Measurements from ENCODE around the gene YES1.

Gene YES1

DNA sequence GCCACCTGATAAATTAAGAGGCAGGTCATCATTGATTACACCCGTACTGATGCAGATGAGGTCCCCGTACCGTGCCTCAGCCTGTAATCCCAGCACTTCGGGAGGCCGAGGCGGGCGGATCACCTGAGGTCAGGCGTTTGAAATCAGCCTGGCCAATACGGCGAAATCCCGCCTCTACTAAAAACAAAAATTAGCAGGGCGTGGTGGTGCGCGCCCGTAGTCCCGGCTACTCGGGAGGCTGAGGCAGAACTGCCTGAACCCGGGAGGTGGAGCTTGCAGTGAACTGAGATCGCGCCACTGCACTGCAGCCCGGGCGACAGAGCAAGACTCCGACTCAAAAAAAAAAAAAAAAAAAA is 98.9 kb downstream of the YES1 start:
- Histone ChIP-seq H3K4me3 (0 out of 2 replicates have a peak overlapping the region, but pooled peaks have one; percentile 71), H3K27ac (no peak overlapping the region), H3K9me3 (peaks cover 14% of the 10 kb centered on the region), H3K4me2 (no peak overlapping the region), H3K9ac (no peak overlapping the region), H3K36me3 (peaks cover 13% of the 10 kb centered on the region), H4K20me1 (no peaks in the 10 kb centered on the region), H3K27me3 (peaks cover 23% of the 10 kb centered on the region), H3K4me1 (peaks cover 14% of the 10 kb centered on the region)
- TF ChIP-seq Cebpa-rat (IDR thresholded peaks at IDR 0.05) = no peak

DNA sequence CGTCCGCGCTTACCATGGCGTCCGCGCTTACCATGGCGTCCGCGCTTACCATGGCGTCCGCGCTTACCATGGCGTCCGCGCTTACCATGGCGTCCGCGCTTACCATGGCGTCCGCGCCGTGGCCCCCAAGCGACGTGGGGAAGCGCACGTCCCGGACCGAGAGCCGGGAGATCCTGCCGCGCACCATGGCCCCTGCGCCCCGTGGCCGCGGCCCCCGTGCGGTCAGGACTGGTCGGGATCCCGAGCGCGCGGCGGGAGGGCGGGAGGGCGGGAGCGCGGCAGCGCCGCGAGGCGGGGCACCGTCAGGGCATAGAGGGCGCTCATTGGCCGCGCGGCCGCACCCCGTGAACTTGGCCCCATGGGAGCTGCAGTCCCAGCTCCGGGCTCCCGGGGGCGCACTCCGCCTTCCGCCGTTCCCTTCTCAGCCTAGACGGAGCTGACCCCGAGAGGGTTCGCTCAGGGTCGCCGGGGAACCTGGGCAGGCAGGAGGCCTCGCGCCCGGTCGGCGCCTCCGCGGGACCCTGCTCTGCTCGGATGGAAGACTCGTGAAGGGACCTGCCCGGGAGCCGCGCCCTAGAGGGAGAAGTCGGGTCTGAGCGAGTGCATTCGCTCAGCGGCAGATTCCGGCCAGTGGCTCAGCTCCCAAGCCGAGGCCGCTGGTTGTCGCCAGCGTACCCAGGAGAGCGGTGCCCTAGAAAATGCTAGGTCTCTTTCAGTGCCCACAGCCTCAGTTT is 99.5 kb downstream of the YES1 start, which contains the start of gene ENOSF1:
Gene ENOSF1 (minus strand): TSS at position 230 of the 734 bp plus-strand sequence. CDS start 43 bp downstream, at position 187.
- H3K36me3 ChIP-seq = peaks cover 14% of the 10 kb centered on the region
- H3K4me2 ChIP-seq = peak within 1 kb of the TSS; percentile 86
- TF ChIP-seq Cebpa-rat (IDR thresholded peaks at IDR 0.05) = no peak
- H3K27me3 ChIP-seq = peaks cover 23% of the 10 kb centered on the region
- H3K4me3 ChIP-seq = peak within 1 kb of the TSS; percentile 71
- peak within 1 kb of the TSS; percentile 74 for H3K9ac ChIP-seq
- H3K9me3 ChIP-seq = peaks cover 14% of the 10 kb centered on the region
- H3K27ac ChIP-seq = peak within 1 kb of the TSS; percentile 62
- H4K20me1 ChIP-seq = no peaks in the 10 kb centered on the region
- H3K4me1 ChIP-seq = peaks cover 16% of the 10 kb centered on the region

DNA sequence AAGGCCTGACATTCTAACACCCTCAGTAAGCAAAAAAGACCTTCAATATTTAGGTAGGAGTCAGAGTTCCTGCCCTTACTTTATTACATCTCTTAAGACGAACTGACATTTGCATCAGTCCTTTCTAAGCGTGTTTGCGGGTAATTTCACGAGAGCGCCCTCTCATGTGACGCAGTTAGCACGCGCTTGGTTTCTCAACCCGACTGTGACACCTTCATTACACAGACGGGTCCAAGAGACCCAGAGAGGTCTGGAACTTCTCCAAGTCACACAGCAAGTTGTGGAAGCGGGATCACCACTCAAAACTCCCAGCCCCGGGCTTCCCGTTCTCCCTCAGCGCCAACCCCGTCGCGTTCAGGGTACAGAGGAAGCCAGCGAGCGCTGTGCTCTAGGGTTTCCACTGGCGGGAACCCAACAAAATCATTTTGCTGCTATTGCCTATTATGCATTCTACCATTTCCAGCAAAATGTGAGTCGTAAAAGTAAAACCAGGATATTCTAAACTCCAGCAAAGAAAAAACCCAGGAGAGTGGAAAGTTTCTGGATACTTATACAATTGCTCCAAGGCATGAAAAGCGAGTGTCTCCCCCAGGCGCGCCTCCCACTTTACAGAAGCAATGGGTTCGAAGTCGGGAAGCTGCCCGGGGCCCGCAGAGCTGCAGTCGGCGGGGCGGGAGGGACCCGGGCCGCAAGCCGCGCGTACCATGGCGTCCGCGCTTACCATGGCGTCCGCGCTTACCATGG is 100.2 kb downstream of the YES1 start:
- peak overlapping the region; percentile 74 for H3K9ac ChIP-seq
- no peak for TF ChIP-seq Cebpa-rat (IDR thresholded peaks at IDR 0.05)
- H3K4me1 ChIP-seq = peaks cover 16% of the 10 kb centered on the region
- H3K4me2 ChIP-seq = peak overlapping the region; percentile 86
- peaks cover 14% of the 10 kb centered on the region for H3K36me3 ChIP-seq
- peaks cover 23% of the 10 kb centered on the region for H3K27me3 ChIP-seq
- H3K4me3 ChIP-seq = peak overlapping the region; percentile 71
- peak overlapping the region; percentile 62 for H3K27ac ChIP-seq
- H3K9me3 ChIP-seq = peaks cover 14% of the 10 kb centered on the region
- H4K20me1 ChIP-seq = no peaks in the 10 kb centered on the region

DNA sequence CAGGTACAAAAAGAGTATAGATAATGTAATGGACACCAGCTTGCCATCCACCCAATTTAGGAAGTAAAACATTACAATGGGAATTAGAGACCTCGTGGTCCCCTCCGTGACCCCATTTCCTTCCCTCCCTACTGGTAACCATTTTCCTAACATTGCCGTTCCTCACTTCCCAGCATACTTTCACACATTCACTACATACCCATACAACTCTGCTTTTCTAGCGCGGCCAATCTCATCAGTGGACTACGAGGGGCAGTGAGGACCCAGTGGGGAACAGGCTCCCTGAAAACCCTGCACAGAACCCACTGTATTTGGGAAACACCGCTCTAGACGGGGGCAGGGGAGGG is 100.8 kb downstream of the YES1 start:
- Histone ChIP-seq H4K20me1 (no peaks in the 10 kb centered on the region), H3K9ac (peak overlapping the region; percentile 74), H3K4me1 (peaks cover 16% of the 10 kb centered on the region), H3K4me3 (peak overlapping the region; percentile 71), H3K9me3 (peaks cover 14% of the 10 kb centered on the region), H3K27ac (peak overlapping the region; percentile 62; the same call in 1 of the 2 replicates), H3K27me3 (peaks cover 23% of the 10 kb centered on the region), H3K4me2 (peak overlapping the region; percentile 86), H3K36me3 (peaks cover 14% of the 10 kb centered on the region)
- TF ChIP-seq Cebpa-rat (IDR thresholded peaks at IDR 0.05) = no peak

DNA sequence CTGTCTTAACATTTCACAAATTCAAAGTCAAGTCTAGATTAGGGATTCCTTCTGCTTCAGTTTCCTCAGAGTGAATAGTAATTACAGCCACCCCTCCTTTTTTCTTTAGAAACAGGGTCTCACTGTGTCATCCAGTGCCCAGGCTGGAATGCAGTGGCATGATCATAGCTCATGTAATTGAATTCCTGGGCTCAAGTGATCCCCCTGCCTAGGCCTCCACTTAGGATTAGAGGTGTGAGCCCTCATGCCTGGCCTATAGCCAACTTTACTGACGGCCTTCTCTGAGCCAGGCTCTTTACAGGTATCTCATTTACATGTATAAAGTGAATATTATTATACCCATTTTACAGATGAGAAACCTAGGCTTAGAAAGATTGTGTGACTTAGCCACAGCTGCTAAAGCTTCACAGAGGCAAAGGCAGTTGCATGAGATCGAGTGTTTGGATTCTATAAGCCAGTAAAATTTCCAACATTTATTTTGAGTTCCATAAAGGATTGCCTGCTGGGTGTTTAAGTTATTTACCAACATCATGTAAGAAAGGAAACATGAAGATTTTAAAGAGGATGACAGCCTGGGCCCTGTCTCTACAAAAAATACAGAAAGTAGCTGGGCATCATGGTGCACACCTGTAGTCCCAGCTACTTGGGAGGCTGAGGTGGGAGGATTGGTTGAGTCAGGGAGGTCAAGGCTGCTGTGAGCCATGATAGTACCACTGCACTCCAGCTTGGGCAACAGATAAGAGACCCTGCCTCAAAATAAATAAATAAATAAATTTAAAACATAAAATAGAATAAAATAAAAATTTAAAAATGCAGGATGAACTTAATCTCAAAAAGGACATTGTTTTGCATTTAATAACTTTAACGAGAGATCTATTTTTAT is 101.4 kb downstream of the YES1 start:
- no peaks in the 10 kb centered on the region for H4K20me1 ChIP-seq
- peaks cover 14% of the 10 kb centered on the region for H3K9me3 ChIP-seq
- peaks cover 16% of the 10 kb centered on the region for H3K4me1 ChIP-seq
- H3K4me3 ChIP-seq = peak overlapping the region; percentile 71
- peaks cover 23% of the 10 kb centered on the region for H3K27me3 ChIP-seq
- H3K9ac ChIP-seq = no peak overlapping the region
- H3K27ac ChIP-seq = no peak overlapping the region
- TF ChIP-seq Cebpa-rat (IDR thresholded peaks at IDR 0.05) = no peak
- peaks cover 14% of the 10 kb centered on the region for H3K36me3 ChIP-seq
- H3K4me2 ChIP-seq = peak overlapping the region; percentile 86

DNA sequence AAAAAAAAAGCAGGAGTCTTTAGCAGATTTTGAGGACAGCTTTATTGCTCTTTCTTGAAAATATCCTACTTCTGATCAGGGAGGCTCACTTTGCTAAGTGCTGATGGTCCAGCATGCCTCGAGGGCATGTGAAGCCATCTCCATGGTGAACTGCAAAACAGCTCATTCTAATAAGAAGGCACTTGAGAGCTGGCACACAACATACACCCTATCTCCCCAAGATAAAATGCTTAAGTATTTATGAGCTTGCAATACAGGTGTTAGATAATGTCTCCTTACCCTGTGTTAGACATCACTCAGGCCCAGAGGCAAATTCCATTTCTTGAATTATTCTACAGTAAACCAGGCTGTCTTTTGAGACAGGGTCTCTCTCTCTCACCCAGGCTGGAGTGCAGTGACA is 102.3 kb downstream of the YES1 start:
- peaks cover 14% of the 10 kb centered on the region for H3K9me3 ChIP-seq
- peaks cover 16% of the 10 kb centered on the region for H3K4me1 ChIP-seq
- H3K27ac ChIP-seq = no peak overlapping the region
- no peak overlapping the region for H3K9ac ChIP-seq
- TF ChIP-seq Cebpa-rat (IDR thresholded peaks at IDR 0.05) = no peak
- peaks cover 14% of the 10 kb centered on the region for H3K36me3 ChIP-seq
- H4K20me1 ChIP-seq = no peaks in the 10 kb centered on the region
- H3K4me3 ChIP-seq = no peak overlapping the region
- H3K27me3 ChIP-seq = peaks cover 23% of the 10 kb centered on the region
- H3K4me2 ChIP-seq = no peak overlapping the region

DNA sequence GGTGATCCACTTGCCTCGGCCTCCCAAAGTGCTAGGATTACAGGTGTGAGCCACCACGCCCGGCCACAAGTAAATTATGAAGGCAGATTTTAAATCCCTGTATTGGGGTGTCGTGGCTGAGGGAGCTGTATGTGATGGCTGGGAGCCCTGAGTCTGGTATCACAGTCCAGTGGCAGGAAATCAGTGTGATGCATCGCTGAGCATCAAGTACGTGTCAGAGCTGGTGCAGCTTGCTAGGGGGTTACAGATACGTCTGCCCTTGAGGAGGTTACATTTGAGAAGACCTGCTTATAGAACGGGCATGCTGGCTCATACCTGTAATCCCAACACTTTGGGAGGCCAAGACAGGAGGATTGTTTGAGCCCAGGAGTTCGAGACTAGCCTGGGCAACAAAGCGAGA is 103.9 kb downstream of the YES1 start:
- Histone ChIP-seq H3K4me1 (peaks cover 16% of the 10 kb centered on the region), H3K4me2 (peak overlapping the region; percentile 12; the same call in 1 of the 2 replicates), H3K9ac (no peak overlapping the region), H3K36me3 (peaks cover 14% of the 10 kb centered on the region), H3K27me3 (peaks cover 22% of the 10 kb centered on the region), H4K20me1 (no peaks in the 10 kb centered on the region), H3K9me3 (peaks cover 6% of the 10 kb centered on the region), H3K4me3 (no peak overlapping the region), H3K27ac (no peak overlapping the region)
- no peak for TF ChIP-seq Cebpa-rat (IDR thresholded peaks at IDR 0.05)

DNA sequence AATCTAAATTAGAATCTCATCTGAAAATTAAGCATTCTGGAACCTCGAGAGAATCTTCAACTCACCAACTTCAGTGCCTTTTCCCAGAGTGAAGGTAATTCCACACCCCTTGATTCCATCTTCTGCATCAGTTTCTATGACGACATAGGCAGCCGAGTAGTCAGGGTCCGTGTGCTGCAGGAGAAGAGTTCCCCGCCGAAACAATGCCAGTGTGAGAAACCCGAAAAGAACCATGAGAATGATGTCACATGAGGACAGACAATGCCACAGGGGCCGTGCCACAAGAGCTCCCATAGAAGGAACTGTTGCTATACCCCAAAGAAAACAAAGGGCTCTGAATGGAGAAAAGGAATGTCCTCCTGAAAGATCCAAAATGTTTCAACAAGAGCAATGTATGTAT is 105.6 kb downstream of the YES1 start:
- peaks cover 14% of the 10 kb centered on the region for H3K36me3 ChIP-seq
- H3K9me3 ChIP-seq = no peaks in the 10 kb centered on the region
- no peak for TF ChIP-seq Cebpa-rat (IDR thresholded peaks at IDR 0.05)
- no peak overlapping the region for H3K27ac ChIP-seq
- peaks cover 6% of the 10 kb centered on the region for H3K27me3 ChIP-seq
- no peak overlapping the region for H3K9ac ChIP-seq
- H4K20me1 ChIP-seq = no peaks in the 10 kb centered on the region
- no peak overlapping the region for H3K4me3 ChIP-seq
- no peak overlapping the region for H3K4me2 ChIP-seq
- peaks cover 16% of the 10 kb centered on the region for H3K4me1 ChIP-seq

DNA sequence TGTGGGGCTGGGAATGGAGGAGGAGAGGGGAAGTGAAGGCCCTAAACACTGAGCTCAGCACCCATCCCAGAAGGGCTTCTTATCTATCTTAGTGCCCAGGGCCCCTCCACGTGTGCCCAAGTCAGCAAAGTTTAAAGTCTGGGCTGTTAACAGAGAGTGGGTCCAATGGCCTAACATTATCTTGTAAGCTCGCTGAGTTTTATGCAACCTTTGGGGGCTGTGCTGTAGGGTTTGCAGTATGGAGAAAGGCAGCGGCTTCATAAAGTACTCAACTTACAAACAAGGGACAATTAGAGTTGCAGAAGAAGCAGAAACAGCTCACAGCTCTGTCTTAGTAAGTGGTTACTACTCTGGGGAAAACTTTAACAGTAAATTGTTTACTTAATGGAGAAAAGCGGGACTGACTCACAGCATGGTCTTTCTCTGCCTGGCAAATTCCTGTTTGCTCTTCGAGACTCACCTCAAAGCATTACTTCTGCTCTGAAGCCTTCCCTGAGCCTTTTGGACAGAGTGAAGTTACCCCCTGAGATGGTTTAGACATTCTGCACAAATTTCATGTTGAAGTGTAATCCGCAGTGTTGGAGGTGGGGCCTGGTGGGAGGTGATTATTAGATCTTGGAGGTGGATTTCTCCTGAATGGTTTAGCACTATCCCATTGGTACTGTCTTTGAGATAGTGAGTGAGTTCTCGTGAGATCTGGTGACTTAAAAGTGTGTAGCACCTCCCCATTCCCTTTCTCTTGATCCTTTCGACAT is 108.7 kb downstream of the YES1 start:
- no peak overlapping the region for H3K9ac ChIP-seq

More for the DNA sequence above, 108.7 kb downstream of the YES1 start:
- H4K20me1 ChIP-seq = no peaks in the 10 kb centered on the region
- H3K27ac ChIP-seq = no peak overlapping the region
- H3K4me1 ChIP-seq = peaks cover 5% of the 10 kb centered on the region; the same call in 1 of the 2 replicates
- no peak for TF ChIP-seq Cebpa-rat (IDR thresholded peaks at IDR 0.05)
- H3K36me3 ChIP-seq = peaks cover 15% of the 10 kb centered on the region; the same call in 1 of the 2 replicates
- no peak overlapping the region for H3K4me2 ChIP-seq
- no peaks in the 10 kb centered on the region for H3K9me3 ChIP-seq
- no peak overlapping the region for H3K4me3 ChIP-seq
- H3K27me3 ChIP-seq = no peaks in the 10 kb centered on the region

Data from BLaER1 (cell line).